HG02798 (cell line): ENCODE results near the gene TTC33.
A peak's percentile ranks its signal among the peaks of the same experiment; 100 is the strongest.

Source experiments
- ATAC-seq: cut with Tn5 transposase; IDR thresholded peaks from one replicate; pipeline ENCODE4 v1.9.1; 2021; ENCODE audit warnings: mild to moderate bottlenecking; ENCODE audit not compliant: unreplicated experiment, poor library complexity

TTC33 gene

GRCh38 chr5:40622463-40623252, 133.1 kb downstream of the TTC33 start:
- ATAC-seq = no peak

DNA sequence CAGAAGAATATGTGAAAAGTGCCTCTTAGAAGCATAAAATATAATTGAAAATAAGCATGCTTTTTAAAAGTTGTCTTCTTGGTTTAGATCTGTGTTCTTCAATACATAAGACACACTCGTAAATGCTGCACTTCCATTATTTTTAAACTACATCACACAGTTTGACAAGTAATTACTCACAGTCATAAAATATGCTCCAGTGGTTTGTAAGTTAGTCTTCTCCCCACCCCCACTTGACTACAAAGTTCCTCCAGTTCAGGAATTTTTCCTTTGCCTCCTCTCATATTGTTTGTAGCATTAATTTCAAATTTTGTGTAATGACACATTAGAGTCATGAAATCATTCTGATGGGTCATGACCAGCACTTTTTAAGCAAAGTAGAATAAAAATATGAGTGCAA, 136.3 kb downstream of the TTC33 start:
- no peak for ATAC-seq

DNA sequence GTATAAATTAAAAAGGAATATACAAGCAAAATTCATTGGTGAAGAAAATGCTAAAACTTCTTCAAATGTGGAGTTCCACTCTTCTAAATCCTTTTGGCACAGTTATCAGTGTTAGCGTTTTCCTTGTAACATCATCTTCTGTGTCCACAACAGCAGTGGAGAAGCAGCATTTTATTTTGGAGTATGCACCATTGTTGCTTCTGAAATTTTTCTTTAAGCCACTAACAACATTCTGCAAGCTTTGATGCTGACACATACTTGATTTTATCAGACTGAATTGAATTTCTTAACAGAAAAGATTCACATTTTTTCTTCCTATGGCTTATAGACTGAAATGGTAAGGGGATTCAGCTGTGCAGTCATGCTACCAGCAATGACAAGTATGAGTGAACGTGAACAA, 136.8 kb downstream of the TTC33 start:
- no peak for ATAC-seq

- ATAC-seq = no peak
Observed at GRCh38 chr5:40616781-40617180, 139.0 kb downstream of the TTC33 start.

DNA sequence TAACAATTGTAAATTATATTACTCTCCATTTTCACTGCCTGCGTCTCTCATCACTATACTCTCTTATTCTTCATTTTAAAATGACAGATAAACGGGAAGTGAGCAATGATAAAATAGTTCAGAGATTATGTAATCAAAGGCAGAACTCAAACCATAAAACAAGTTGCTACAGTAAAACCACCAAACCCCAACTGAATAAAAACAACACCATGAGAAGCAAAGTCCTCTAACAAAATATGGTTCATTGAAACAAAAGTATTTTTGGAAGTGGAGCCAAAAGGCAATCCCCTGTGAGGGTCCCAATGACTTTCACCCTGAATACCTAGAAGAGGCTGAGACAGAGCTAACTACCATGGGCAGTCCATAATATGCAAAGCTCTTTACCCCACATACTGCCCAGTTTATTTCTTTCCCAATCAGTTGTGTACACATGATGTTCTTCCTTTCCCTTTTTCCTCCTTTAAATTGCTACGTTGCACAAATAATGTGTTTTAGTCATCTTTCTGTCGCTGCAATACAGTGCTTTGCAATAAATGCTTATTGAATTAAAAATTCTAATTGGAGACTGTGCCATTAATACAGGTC, 140.1 kb downstream of the TTC33 start:
- ATAC-seq = no peak

DNA sequence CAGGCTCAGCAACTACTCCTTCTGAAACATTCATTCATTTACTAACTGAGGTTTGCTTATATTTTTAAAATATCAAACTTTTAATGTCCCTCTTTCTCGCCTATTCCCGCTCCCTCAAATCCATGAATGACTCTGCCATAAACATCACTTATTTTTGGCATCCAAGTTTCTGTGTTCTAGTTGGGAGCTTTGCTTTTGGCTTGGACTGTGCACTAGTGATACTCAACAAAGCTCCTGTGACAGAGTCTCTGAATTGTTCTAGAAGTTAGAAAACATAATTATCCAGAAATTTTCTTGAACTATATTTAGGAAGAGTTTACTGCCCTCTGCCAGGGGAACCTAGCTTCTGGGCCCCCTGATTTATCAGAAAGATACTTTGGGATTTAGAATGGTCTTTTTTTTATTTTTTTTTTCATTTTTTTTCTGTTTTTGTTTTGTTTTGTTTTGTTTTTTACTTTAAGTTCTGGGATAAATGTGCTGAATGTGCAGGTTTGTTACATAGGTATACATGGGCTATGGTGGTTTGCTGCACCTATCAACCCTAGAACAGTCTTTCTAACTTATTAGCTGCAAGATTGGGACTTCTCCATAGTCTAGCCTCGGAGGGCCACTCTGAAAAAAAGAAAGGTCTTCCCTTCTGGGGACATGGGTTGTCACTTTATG, 140.7 kb downstream of the TTC33 start:
- no peak for ATAC-seq

GRCh38 chr5:40614466-40614865, 141.3 kb downstream of the TTC33 start:
- ATAC-seq = no peak

- ATAC-seq = no peak
Observed at GRCh38 chr5:40607202-40607601, 148.6 kb downstream of the TTC33 start.

DNA sequence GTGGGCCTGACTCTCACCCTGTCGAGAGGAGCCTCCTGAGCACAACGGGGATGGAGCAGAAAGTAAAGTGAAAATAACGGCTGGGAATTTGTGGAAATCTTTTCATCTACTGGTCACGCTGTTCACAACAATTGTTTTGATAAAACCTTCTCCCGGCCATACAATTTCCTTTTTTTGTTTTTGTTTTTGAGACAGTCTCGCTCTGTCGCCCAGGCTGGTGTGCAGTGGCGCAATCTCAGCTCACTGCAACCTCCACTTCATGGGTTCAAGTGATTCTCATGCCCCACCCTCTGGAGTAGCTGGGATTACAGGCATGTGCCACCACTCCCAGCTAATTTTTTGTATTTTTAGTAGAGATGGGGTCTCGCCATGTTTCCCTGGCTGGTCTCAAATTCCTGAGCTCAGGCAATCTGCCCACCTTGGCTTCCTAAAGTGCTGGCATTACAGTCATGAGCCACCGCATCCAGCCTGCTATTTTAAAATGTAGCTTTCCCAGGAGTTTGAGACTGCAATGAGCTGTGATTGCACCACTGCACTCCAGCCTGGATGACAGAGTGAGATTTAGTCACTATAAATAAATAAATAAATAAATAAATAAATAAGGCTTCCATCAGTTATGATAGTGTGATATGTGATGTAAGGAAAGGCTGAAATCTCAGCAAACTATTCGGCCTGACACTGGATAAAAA, 149.5 kb downstream of the TTC33 start:
- ATAC-seq = no peak

DNA sequence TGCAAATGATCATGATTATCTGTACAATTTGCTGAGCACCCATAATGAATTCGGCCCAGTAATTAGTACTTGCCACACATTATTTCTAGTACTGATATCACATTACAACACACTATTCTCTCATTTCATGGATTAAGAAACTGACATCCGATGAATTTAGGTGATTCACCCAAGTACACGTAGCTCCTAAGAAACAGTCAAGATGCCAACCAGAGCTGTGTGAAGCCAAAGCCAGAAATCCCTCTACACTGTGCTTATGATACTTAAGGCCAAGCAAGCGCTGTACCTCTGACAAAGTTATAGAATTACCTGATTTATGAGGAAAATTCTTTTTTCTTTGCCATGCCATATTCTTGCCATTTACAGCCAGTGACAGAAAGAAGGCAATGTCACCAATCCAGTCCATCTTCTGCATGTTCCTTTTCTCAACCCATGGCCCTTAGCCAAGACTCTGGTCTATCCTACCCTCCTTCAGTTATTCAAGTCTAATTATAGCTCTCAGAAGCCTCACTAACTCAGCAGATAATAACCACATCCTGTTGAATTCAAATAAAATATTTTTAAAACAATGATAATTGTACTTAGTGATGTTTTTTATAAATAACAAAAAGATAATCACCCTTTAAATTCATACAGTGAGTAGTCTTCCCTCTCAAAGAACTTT, 150.3 kb downstream of the TTC33 start:
- ATAC-seq = no peak

- no peak for ATAC-seq
Observed at GRCh38 chr5:40603378-40603777, 152.4 kb downstream of the TTC33 start.

GRCh38 chr5:40601198-40601868, 154.4 kb downstream of the TTC33 start:
- ATAC-seq = no peak

GRCh38 chr5:40600383-40600782, 155.4 kb downstream of the TTC33 start:
- no peak for ATAC-seq

DNA sequence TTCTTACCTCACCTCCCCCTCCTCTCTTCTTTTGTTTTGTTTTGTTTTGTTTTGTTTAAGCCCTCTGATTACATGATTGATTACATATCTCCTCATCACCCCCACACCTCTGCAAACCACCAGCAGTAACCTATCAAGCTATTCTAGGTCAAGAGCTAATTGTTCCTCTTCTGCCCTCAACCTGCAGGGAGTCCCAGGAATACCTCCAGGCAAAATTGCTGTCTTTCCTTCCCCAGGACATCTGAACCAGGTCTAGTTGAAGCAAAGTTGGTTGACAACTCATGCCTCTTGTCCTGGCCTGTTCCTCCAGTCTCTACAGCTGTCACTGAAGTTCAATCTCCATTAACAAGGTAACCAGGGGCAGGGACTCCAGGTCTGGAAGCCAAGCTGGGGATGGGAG, 156.1 kb downstream of the TTC33 start:
- ATAC-seq = no peak

- ATAC-seq = no peak
Observed at GRCh38 chr5:40594811-40595210, 160.9 kb downstream of the TTC33 start.

- peak; percentile 93 for ATAC-seq
Observed at GRCh38 chr5:40591727-40592396, 163.9 kb downstream of the TTC33 start.

- no peak for ATAC-seq
Observed at GRCh38 chr5:40587376-40587775, 168.4 kb downstream of the TTC33 start.

- no peak for ATAC-seq
Observed at GRCh38 chr5:40585537-40586267, 170.1 kb downstream of the TTC33 start.

GRCh38 chr5:40584054-40584453, 171.7 kb downstream of the TTC33 start:
- ATAC-seq = no peak
